ENCODE measurements around the gene GPX1. TPM values are rescaled to one million over a fixed set of nuclear protein-coding genes. Genes with fewer than 3 reads are reported as not detected.
A peak's percentile ranks its signal among the peaks of the same experiment; 100 is the strongest.

GPX1 gene
- 150 and 157 TPM in 2 replicates for polyA plus RNA-seq (2011; rRNA removed)
- polyA plus RNA-seq (2012; cell fraction: cytosol; rRNA removed), result 490 and 493 TPM in 2 replicates
- polyA plus RNA-seq (2012; cell fraction: nucleus; rRNA removed), result 305 and 341 TPM in 2 replicates
- polyA plus RNA-seq (2017; fragmentation: RNase III; extraction: RNeasy Plus Mini Kit Qiagen cat#74134 plus additional on column Dnase treatment), result 247 to 301 TPM (median 271 TPM) in 3 replicates
- polyA minus RNA-seq (2011; rRNA and poly(A)+ RNA removed), result 28.9 and 37.2 TPM in 2 replicates

DNA sequence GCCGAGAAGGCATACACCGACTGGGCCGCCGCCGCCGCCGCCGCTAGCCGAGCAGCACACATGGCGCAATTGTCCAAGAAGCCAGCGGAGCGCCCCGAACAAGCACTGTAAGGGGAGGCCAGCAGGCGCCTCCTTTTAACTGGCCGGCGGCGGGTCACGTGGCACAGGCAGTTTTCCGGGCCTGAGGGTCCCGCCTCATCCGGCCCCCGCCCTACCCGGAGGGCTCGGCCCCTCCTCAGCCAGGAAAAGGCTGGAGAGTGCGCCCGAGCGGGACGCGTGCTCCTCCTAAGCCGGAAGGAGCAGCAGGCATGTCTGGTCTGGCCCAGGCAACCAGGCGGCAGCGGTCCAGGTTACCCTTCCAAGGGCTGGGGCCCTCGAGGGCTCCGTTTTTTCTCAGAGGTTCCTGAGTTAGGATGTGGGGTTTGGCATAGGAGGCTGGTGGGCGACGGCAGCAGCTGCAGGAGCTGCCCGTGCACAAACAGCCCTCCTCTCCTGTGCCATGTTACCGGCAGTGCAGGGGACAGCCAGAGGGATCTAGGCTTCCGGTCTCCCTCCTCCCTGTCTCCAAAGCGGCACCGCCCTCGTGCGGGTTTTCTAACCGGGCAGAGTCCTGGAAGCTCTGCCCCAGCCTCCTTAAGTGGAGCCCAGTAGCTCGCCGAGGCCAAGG, at the start of gene GPX1:
GPX1 (minus strand) TSS at position 137 of the 667 bp plus-strand sequence; CDS start at position 62, 75 bp downstream.
- WGBS (ENCODE audit: missing lambda C conversion rate), result 0% methylated on average over 8 of the region's 46 CpGs
- FAIRE-seq, result no peak
- ATAC-seq, result peak; percentile 91 to 93
- ChIA-PET POLR2A (interaction anchor here (0.7 to 2.9 kb wide), 10 partner anchors 12 to 264 kb away, joined by 3 to 17 read pairs (median 4); partner anchors contain the start of genes DAG1, KLHDC8B, NICN1 and QRICH1), CTCF (interaction anchor here (1.0 to 1.7 kb wide), 2 partner anchors 15 to 18 kb away, joined by 4 to 6 read pairs; partner anchors contain the start of gene USP4)
- H3K4me2 ChIP-seq, result peak within 1 kb of the TSS; percentile 85
- no peaks in the 10 kb centered on the region for H3K9me3 ChIP-seq
- peak; percentile 77 to 93 for DNase-seq (ENCODE audit: low read depth in 1 of 2, low spot score in 1 of 2)
- H3K27ac ChIP-seq, result peak within 1 kb of the TSS; percentile 87 to 99
- peaks cover 18% of the 10 kb centered on the region; the same call in 2 of the 3 replicates for H3K4me1 ChIP-seq
- TF ChIP-seq, protein P1, sequence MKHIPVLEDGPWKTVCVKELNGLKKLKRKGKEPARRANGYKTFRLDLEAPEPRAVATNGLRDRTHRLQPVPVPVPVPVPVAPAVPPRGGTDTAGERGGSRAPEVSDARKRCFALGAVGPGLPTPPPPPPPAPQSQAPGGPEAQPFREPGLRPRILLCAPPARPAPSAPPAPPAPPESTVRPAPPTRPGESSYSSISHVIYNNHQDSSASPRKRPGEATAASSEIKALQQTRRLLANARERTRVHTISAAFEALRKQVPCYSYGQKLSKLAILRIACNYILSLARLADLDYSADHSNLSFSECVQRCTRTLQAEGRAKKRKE (CRISPR knock-in tag; IDR thresholded peaks at IDR 0.05; ENCODE audit: low read depth), result 0 out of 2 replicates have a peak, but pooled peaks have one; percentile 26
- TF ChIP-seq RARB (CRISPR knock-in tag; IDR thresholded peaks at IDR 0.05) (no peak), SREBF2 (IDR thresholded peaks at IDR 0.05) (no peak), KDM5A (IDR thresholded peaks at IDR 0.05) (no peak), NPAS2 (CRISPR knock-in tag; IDR thresholded peaks at IDR 0.05; ENCODE audit: borderline replicate concordance) (peak; percentile 51; the same call in 1 of the 2 replicates), MAZ (IDR thresholded peaks at IDR 0.05; ENCODE audit: borderline replicate concordance, low read depth, low read length) (no peak), EHF (CRISPR knock-in tag; IDR thresholded peaks at IDR 0.05) (peak; percentile 69; the same call in 1 of the 2 replicates), FOSL2 (IDR thresholded peaks at IDR 0.05) (no peak), FOSL2 (CRISPR knock-in tag; IDR thresholded peaks at IDR 0.05) (0 out of 2 replicates have a peak, but pooled peaks have one; percentile 24), MYC (IDR thresholded peaks at IDR 0.05; ENCODE audit: borderline replicate concordance, low read length) (peak; percentile 90; the same call in 1 of the 2 replicates), CEBPB (IDR thresholded peaks at IDR 0.05) (0 out of 4 replicates have a peak, but pooled peaks of 1 of the 2 experiments have one; percentile 40), POLR2AphosphoS2 (conservative IDR thresholded peaks at IDR 0.05; ENCODE audit: low read length) (peak; percentile 83; the same call in 1 of the 2 replicates), NFE2L2 (conservative IDR thresholded peaks at IDR 0.05; ENCODE audit: low read length) (no peak), TFCP2L1 (CRISPR knock-in tag; IDR thresholded peaks at IDR 0.05) (peak; percentile 50; the same call in 1 of the 2 replicates), HOXB13 (CRISPR knock-in tag; IDR thresholded peaks at IDR 0.05; ENCODE audit: low read depth) (peak; percentile 55; the same call in 1 of the 2 replicates), FOXS1 (CRISPR knock-in tag; IDR thresholded peaks at IDR 0.05) (0 out of 2 replicates have a peak, but pooled peaks have one; percentile 21), POLR2A (IDR thresholded peaks at IDR 0.05; ENCODE audit: low read length) (peak; percentile 57), EHMT2 (IDR thresholded peaks at IDR 0.05; ENCODE audit: low read depth) (no peak), TP53 (CRISPR knock-in tag; IDR thresholded peaks at IDR 0.05) (peak; percentile 85; the same call in 1 of the 2 replicates), JUN (IDR thresholded peaks at IDR 0.05) (peak in 1 of 2 experiments; percentile 84; a peak in 4 of 5 replicates), KDM1A (IDR thresholded peaks at IDR 0.05; ENCODE audit: low read depth) (no peak)
- TF ChIP-seq, protein P2, sequence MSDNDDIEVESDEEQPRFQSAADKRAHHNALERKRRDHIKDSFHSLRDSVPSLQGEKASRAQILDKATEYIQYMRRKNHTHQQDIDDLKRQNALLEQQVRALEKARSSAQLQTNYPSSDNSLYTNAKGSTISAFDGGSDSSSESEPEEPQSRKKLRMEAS (IDR thresholded peaks at IDR 0.05), result peak; percentile 93
- TF ChIP-seq, protein P3, sequence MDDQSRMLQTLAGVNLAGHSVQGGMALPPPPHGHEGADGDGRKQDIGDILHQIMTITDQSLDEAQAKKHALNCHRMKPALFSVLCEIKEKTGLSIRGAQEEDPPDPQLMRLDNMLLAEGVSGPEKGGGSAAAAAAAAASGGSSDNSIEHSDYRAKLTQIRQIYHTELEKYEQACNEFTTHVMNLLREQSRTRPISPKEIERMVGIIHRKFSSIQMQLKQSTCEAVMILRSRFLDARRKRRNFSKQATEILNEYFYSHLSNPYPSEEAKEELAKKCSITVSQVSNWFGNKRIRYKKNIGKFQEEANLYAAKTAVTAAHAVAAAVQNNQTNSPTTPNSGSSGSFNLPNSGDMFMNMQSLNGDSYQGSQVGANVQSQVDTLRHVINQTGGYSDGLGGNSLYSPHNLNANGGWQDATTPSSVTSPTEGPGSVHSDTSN (IDR thresholded peaks at IDR 0.05), result 0 out of 2 replicates have a peak, but pooled peaks have one; percentile 40
- TF ChIP-seq, protein P4, sequence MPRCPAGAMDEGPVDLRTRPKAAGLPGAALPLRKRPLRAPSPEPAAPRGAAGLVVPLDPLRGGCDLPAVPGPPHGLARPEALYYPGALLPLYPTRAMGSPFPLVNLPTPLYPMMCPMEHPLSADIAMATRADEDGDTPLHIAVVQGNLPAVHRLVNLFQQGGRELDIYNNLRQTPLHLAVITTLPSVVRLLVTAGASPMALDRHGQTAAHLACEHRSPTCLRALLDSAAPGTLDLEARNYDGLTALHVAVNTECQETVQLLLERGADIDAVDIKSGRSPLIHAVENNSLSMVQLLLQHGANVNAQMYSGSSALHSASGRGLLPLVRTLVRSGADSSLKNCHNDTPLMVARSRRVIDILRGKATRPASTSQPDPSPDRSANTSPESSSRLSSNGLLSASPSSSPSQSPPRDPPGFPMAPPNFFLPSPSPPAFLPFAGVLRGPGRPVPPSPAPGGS (IDR thresholded peaks at IDR 0.05), result peak; percentile 70; the same call in 1 of the 3 replicates
- TF ChIP-seq, protein P5, sequence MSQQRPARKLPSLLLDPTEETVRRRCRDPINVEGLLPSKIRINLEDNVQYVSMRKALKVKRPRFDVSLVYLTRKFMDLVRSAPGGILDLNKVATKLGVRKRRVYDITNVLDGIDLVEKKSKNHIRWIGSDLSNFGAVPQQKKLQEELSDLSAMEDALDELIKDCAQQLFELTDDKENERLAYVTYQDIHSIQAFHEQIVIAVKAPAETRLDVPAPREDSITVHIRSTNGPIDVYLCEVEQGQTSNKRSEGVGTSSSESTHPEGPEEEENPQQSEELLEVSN (IDR thresholded peaks at IDR 0.05; ENCODE audit: borderline replicate concordance, low read depth), result peak; percentile 81; the same call in 1 of the 2 replicates
- TF ChIP-seq, protein P6, sequence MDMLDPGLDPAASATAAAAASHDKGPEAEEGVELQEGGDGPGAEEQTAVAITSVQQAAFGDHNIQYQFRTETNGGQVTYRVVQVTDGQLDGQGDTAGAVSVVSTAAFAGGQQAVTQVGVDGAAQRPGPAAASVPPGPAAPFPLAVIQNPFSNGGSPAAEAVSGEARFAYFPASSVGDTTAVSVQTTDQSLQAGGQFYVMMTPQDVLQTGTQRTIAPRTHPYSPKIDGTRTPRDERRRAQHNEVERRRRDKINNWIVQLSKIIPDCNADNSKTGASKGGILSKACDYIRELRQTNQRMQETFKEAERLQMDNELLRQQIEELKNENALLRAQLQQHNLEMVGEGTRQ (IDR thresholded peaks at IDR 0.05), result peak; percentile 93
- H3K4me3 ChIP-seq, result peak within 1 kb of the TSS; percentile 67
